ENCODE data around the gene ASH1L. TPM values are rescaled to one million over a fixed set of nuclear protein-coding genes. Genes with fewer than 3 reads are reported as not detected.

ASH1L gene
- total RNA-seq, 1 donor from 2014 or later: 51.5 TPM

- Mint-ChIP-seq H3K27ac (ENCODE audit: unreplicated experiment) (no peak overlapping the region), H3K36me3 (ENCODE audit: unreplicated experiment) (no peaks in the 10 kb centered on the region), H3K27me3 (ENCODE audit: unreplicated experiment) (no peaks in the 10 kb centered on the region), H3K9me3 (ENCODE audit: unreplicated experiment) (no peaks in the 10 kb centered on the region), H3K4me3 (ENCODE audit: unreplicated experiment) (no peak overlapping the region), H3K4me1 (ENCODE audit: unreplicated experiment) (peaks cover 12% of the 10 kb centered on the region)
- no peak for DNase-seq (ENCODE audit: extremely low spot score, unreplicated experiment)
- TF ChIP-seq CTCF (IDR thresholded peaks at IDR 0.05): no peak
Observed at GRCh38 chr1:155304558-155305063, 258.0 kb downstream of the ASH1L start.

- Mint-ChIP-seq H3K9me3 (ENCODE audit: unreplicated experiment) (no peaks in the 10 kb centered on the region), H3K27ac (ENCODE audit: unreplicated experiment) (no peak within 1 kb of the TSS), H3K4me1 (ENCODE audit: unreplicated experiment) (peaks cover 6% of the 10 kb centered on the region), H3K27me3 (ENCODE audit: unreplicated experiment) (peaks cover 13% of the 10 kb centered on the region), H3K36me3 (ENCODE audit: unreplicated experiment) (no peaks in the 10 kb centered on the region), H3K4me3 (ENCODE audit: unreplicated experiment) (no peak within 1 kb of the TSS)
- no peak for TF ChIP-seq CTCF (IDR thresholded peaks at IDR 0.05)
- DNase-seq (ENCODE audit: extremely low spot score, unreplicated experiment): no peak
Observed at GRCh38 chr1:155301342-155301841, 261.2 kb downstream of the ASH1L start, which contains the start of gene PKLR. Gene PKLR (minus strand): TSS chr1:155301438. CDS start chr1:155301395, 43 bp downstream.

GRCh38 chr1:155300553-155301329, 261.9 kb downstream of the ASH1L start:
- H3K27ac Mint-ChIP-seq (ENCODE audit: unreplicated experiment): no peak overlapping the region
- peaks cover 16% of the 10 kb centered on the region for H3K27me3 Mint-ChIP-seq (ENCODE audit: unreplicated experiment)
- TF ChIP-seq CTCF (IDR thresholded peaks at IDR 0.05): no peak
- H3K4me3 Mint-ChIP-seq (ENCODE audit: unreplicated experiment): no peak overlapping the region
- peaks cover 2% of the 10 kb centered on the region for H3K4me1 Mint-ChIP-seq (ENCODE audit: unreplicated experiment)
- H3K36me3 Mint-ChIP-seq (ENCODE audit: unreplicated experiment): no peaks in the 10 kb centered on the region
- no peaks in the 10 kb centered on the region for H3K9me3 Mint-ChIP-seq (ENCODE audit: unreplicated experiment)
- DNase-seq (ENCODE audit: extremely low spot score, unreplicated experiment): no peak

GRCh38 chr1:155300024-155300423, 262.6 kb downstream of the ASH1L start:
- DNase-seq (ENCODE audit: extremely low spot score, unreplicated experiment): no peak
- no peaks in the 10 kb centered on the region for H3K9me3 Mint-ChIP-seq (ENCODE audit: unreplicated experiment)
- H3K27ac Mint-ChIP-seq (ENCODE audit: unreplicated experiment): no peak overlapping the region
- H3K36me3 Mint-ChIP-seq (ENCODE audit: unreplicated experiment): no peaks in the 10 kb centered on the region
- H3K27me3 Mint-ChIP-seq (ENCODE audit: unreplicated experiment): peaks cover 16% of the 10 kb centered on the region
- no peak for TF ChIP-seq CTCF (IDR thresholded peaks at IDR 0.05)
- H3K4me3 Mint-ChIP-seq (ENCODE audit: unreplicated experiment): no peak overlapping the region
- no peaks in the 10 kb centered on the region for H3K4me1 Mint-ChIP-seq (ENCODE audit: unreplicated experiment)

- no peak for TF ChIP-seq CTCF (IDR thresholded peaks at IDR 0.05)
- Mint-ChIP-seq H3K36me3 (ENCODE audit: unreplicated experiment) (no peaks in the 10 kb centered on the region), H3K9me3 (ENCODE audit: unreplicated experiment) (no peaks in the 10 kb centered on the region), H3K27ac (ENCODE audit: unreplicated experiment) (no peak overlapping the region), H3K27me3 (ENCODE audit: unreplicated experiment) (peaks cover 16% of the 10 kb centered on the region), H3K4me1 (ENCODE audit: unreplicated experiment) (no peaks in the 10 kb centered on the region), H3K4me3 (ENCODE audit: unreplicated experiment) (no peak overlapping the region)
- DNase-seq (ENCODE audit: extremely low spot score, unreplicated experiment): no peak
Observed at GRCh38 chr1:155297384-155297783, 265.2 kb downstream of the ASH1L start.

Measured in osteocyte (in vitro differentiated cells).